ENCODE data around the gene MKRN2. TPM values are rescaled to one million over a fixed set of nuclear protein-coding genes. Genes with fewer than 3 reads are reported as not detected.

The MKRN2 gene
- total RNA-seq, 2 experiments from 2014 or later = 21.5 to 24.9 TPM

GRCh38 chr3:12557473-12558100 lies 700 bp downstream of the MKRN2 start:
- Mint-ChIP-seq H3K27me3 (peaks cover 22% of the 10 kb centered on the region), H3K9me3 (ENCODE audit: low read depth) (no peaks in the 10 kb centered on the region), H3K4me3 (peak overlapping the region; percentile 87), H3K27ac (peak overlapping the region; percentile 92), H3K4me1 (peaks cover 58% of the 10 kb centered on the region), H3K36me3 (ENCODE audit: low read depth) (no peaks in the 10 kb centered on the region)
- ATAC-seq (no peak), DNase-seq (no peak)
- intact Hi-C loops (cut with DNase I, micrococcal nuclease) = loop anchor here (1.0 to 10.0 kb wide), 14 partner anchors 73 to 1620 kb away; partner anchors contain the start of genes RAF1 (in 2 of the 2), TSEN2 (in 2 of the 2), LSM3 (in 1 of the 2) and RPL32 (in 1 of the 2)
- ChIA-PET CTCF (interaction anchor here (1.7 kb wide), 1 partner anchor 105 kb away, joined by 7 read pairs; no protein-coding TSS in a partner anchor), POLR2A (interaction anchor here (0.6 to 1.0 kb wide), 4 partner anchors 12 to 238 kb away, joined by 3 to 5 read pairs (median 3); partner anchors contain the start of genes RAF1 and TSEN2)

GRCh38 chr3:12558706-12559105 lies 1.8 kb downstream of the MKRN2 start:
- ChIA-PET POLR2A (interaction anchor here (0.8 to 1.1 kb wide), 3 partner anchors 13 to 75 kb away, joined by 3 to 5 read pairs (median 3); partner anchors contain the start of gene TSEN2), CTCF (interaction anchor here (1.7 kb wide), 1 partner anchor 104 kb away, joined by 7 read pairs; no protein-coding TSS in a partner anchor)
- Mint-ChIP-seq H3K27ac (no peak overlapping the region), H3K4me3 (peak overlapping the region; percentile 87), H3K9me3 (ENCODE audit: low read depth) (no peaks in the 10 kb centered on the region), H3K27me3 (peaks cover 16% of the 10 kb centered on the region), H3K36me3 (ENCODE audit: low read depth) (no peaks in the 10 kb centered on the region), H3K4me1 (peaks cover 60% of the 10 kb centered on the region)
- DNase-seq = no peak
- intact Hi-C loops (cut with DNase I, micrococcal nuclease) = loop anchor here in 1 of 2 experiments (5.0 to 10.0 kb wide), 7 partner anchors 361 to 1619 kb away; partner anchors contain the start of genes LSM3, TAMM41, VGLL4 and XPC
- ATAC-seq = no peak

GRCh38 chr3:12559520-12559919 lies 2.6 kb downstream of the MKRN2 start:
- Mint-ChIP-seq H3K27ac (peak overlapping the region; percentile 56), H3K36me3 (ENCODE audit: low read depth) (peaks cover 3% of the 10 kb centered on the region), H3K4me1 (peaks cover 62% of the 10 kb centered on the region), H3K4me3 (no peak overlapping the region), H3K9me3 (ENCODE audit: low read depth) (no peaks in the 10 kb centered on the region), H3K27me3 (peaks cover 10% of the 10 kb centered on the region)
- no peak for ATAC-seq
- POLR2A ChIA-PET = interaction anchor here (0.7 to 1.1 kb wide), 2 partner anchors 48 to 860 kb away, joined by 3 read pairs; no protein-coding TSS in a partner anchor
- intact Hi-C loops (cut with DNase I, micrococcal nuclease) = loop anchor here in 1 of 2 experiments (5.0 to 10.0 kb wide), 7 partner anchors 362 to 1618 kb away; partner anchors contain the start of genes LSM3, TAMM41, VGLL4 and XPC
- CTCF ChIA-PET = no interaction called here
- DNase-seq = no peak

DNA sequence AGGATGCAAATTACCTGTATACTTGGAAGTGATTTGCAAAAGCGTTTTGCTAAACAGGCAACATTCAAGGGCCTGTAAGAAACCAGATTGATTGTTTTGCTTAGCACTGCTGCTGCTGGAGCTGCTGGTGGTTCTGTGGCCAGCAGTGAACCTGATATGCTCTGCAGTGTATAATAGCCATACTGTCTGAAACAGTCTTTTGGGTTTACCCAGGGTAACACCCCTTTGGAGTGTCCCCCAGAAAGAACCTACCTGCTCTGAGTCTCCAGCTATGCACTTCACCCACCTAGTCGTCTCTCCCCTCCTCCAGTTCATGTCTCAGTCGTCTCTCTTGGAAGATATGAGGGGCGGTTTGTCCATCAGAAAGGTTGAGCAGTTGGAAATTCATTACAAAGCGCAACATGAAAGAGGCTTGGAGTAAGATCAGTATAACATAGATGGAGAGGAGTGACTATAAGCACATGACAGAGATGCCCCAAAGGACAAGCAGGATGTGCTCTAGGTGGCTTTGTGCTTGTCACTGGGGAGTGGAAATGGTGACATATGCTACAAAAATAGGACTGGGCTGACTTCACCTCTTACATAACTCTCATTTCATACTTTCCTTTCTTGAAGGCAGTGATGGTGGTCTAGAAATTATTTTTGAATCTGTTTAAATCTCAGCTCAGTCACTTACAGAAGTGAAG lies 3.8 kb downstream of the MKRN2 start:
- Mint-ChIP-seq H3K4me1 (peaks cover 65% of the 10 kb centered on the region), H3K27me3 (peaks cover 3% of the 10 kb centered on the region), H3K4me3 (peak overlapping the region; percentile 21), H3K9me3 (ENCODE audit: low read depth) (peaks cover 2% of the 10 kb centered on the region), H3K27ac (peak overlapping the region; percentile 71), H3K36me3 (ENCODE audit: low read depth) (peaks cover 11% of the 10 kb centered on the region)
- intact Hi-C loops (cut with DNase I, micrococcal nuclease) = loop anchor here (2.0 to 5.0 kb wide), 2 partner anchors 46 to 47 kb away; no protein-coding TSS in a partner anchor
- ChIA-PET CTCF (interaction anchor here (0.7 to 1.5 kb wide), 2 partner anchors 16 to 160 kb away, joined by 3 to 6 read pairs; no protein-coding TSS in a partner anchor), POLR2A (interaction anchor here (1.0 kb wide), 1 partner anchor 46 kb away, joined by 3 read pairs; no protein-coding TSS in a partner anchor)
- DNase-seq = peak; percentile 50
- peak; percentile 74 for ATAC-seq

DNA sequence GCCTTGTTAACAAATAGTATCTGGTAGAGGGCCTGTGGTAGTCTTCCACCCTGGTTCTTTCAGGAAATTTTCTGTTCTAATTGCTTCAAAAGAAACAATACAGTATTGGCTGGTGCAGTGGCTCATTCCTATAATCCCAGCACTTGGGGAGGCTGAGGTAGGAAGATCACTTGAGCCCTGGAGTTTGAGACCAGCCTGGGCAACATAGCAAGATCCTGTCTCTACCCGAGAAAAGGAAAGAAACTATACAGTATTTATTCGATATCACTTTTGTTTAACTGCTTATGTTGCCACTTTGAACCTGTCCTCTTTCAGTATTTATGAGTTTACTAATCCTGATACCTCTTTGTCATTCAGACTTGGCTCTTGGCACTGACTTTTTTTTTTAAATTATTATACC lies 4.5 kb downstream of the MKRN2 start:
- POLR2A ChIA-PET = no interaction called here
- H3K9me3 Mint-ChIP-seq (ENCODE audit: low read depth) = peaks cover 6% of the 10 kb centered on the region
- intact Hi-C loops (cut with DNase I, micrococcal nuclease) = loop anchor here (2.0 to 5.0 kb wide), 2 partner anchors 45 to 46 kb away; no protein-coding TSS in a partner anchor
- H3K27ac Mint-ChIP-seq = peak overlapping the region; percentile 51
- no peak overlapping the region for H3K4me3 Mint-ChIP-seq
- peaks cover 15% of the 10 kb centered on the region for H3K36me3 Mint-ChIP-seq (ENCODE audit: low read depth)
- CTCF ChIA-PET = interaction anchor here (0.7 to 1.5 kb wide), 2 partner anchors 16 to 159 kb away, joined by 3 to 6 read pairs; no protein-coding TSS in a partner anchor
- ATAC-seq (no peak), DNase-seq (no peak)
- peaks cover 64% of the 10 kb centered on the region for H3K4me1 Mint-ChIP-seq
- no peaks in the 10 kb centered on the region for H3K27me3 Mint-ChIP-seq

DNA sequence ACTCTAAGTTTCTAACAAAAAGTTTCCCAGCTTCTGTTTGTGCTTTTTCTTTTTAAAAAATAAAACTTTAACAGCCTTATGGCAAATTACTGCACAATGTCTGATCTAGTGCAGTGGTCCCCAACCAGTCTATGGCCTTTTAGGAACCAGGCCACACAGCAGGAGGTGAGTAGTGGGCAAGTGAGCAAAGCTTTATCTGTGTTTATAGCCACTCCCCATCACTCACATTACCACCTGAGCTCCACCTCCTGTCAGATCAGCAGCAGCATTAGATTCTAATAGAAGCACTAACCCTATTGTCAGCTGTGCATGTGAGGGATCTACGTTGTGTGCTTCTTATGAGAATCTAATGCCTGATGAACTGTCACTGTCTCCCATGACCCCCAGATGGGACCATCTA lies 5.6 kb downstream of the MKRN2 start:
- Mint-ChIP-seq H3K27me3 (no peaks in the 10 kb centered on the region), H3K4me3 (no peak overlapping the region), H3K9me3 (ENCODE audit: low read depth) (peaks cover 9% of the 10 kb centered on the region), H3K4me1 (peaks cover 62% of the 10 kb centered on the region), H3K27ac (no peak overlapping the region), H3K36me3 (ENCODE audit: low read depth) (peaks cover 23% of the 10 kb centered on the region)
- ChIA-PET POLR2A (no interaction called here), CTCF (interaction anchor here (1.5 kb wide), 1 partner anchor 15 kb away, joined by 3 read pairs; no protein-coding TSS in a partner anchor)
- intact Hi-C loops (cut with DNase I, micrococcal nuclease) = loop anchor here in 1 of 2 experiments (5.0 kb wide), 1 partner anchor 45 kb away; no protein-coding TSS in a partner anchor
- no peak for ATAC-seq
- no peak for DNase-seq

- POLR2A ChIA-PET = no interaction called here
- peaks cover 9% of the 10 kb centered on the region for H3K9me3 Mint-ChIP-seq (ENCODE audit: low read depth)
- ATAC-seq (no peak), DNase-seq (no peak)
- peaks cover 50% of the 10 kb centered on the region for H3K36me3 Mint-ChIP-seq (ENCODE audit: low read depth)
- no peaks in the 10 kb centered on the region for H3K27me3 Mint-ChIP-seq
- H3K4me3 Mint-ChIP-seq = no peak overlapping the region
- intact Hi-C loops (cut with DNase I, micrococcal nuclease) = no loop called here
- H3K27ac Mint-ChIP-seq = peak overlapping the region; percentile 21
- CTCF ChIA-PET = interaction anchor here (0.6 to 1.0 kb wide), 3 partner anchors 15 to 91 kb away, joined by 3 read pairs; no protein-coding TSS in a partner anchor
- H3K4me1 Mint-ChIP-seq = peaks cover 26% of the 10 kb centered on the region
Measured at GRCh38 chr3:12566976-12567375, 10.1 kb downstream of the MKRN2 start.

DNA sequence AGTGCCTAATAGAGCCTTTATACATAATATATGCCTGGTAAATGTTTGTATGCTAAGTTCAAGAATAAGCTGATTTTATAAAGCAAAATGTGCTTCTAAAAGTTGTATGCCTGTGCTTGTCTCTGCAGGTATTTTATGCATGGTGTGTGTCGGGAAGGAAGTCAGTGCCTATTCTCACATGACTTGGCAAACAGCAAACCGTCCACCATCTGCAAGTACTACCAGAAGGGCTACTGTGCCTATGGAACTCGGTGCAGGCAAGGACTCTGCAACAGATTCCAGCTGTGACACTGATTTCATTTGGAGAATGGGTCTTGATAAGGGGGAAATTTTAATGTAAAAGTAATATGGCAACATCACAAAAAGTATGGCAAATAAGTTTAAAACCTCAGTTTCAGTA lies 11.9 kb downstream of the MKRN2 start:
- Mint-ChIP-seq H3K36me3 (ENCODE audit: low read depth) (peaks cover 63% of the 10 kb centered on the region), H3K27ac (peak overlapping the region; percentile 63), H3K9me3 (ENCODE audit: low read depth) (peaks cover 9% of the 10 kb centered on the region), H3K4me3 (no peak overlapping the region), H3K4me1 (peaks cover 17% of the 10 kb centered on the region), H3K27me3 (no peaks in the 10 kb centered on the region)
- intact Hi-C loops (cut with DNase I, micrococcal nuclease) = no loop called here
- ATAC-seq = no peak
- ChIA-PET CTCF (interaction anchor here (0.9 to 1.4 kb wide), 4 partner anchors 9 to 241 kb away, joined by 3 to 4 read pairs (median 4); no protein-coding TSS in a partner anchor), POLR2A (no interaction called here)
- DNase-seq = no peak

- H3K27me3 Mint-ChIP-seq = no peaks in the 10 kb centered on the region
- CTCF ChIA-PET = no interaction called here
- peaks cover 12% of the 10 kb centered on the region for H3K4me1 Mint-ChIP-seq
- ATAC-seq (no peak), DNase-seq (no peak)
- POLR2A ChIA-PET = no interaction called here
- H3K27ac Mint-ChIP-seq = no peak overlapping the region
- intact Hi-C loops (cut with DNase I, micrococcal nuclease) = no loop called here
- H3K36me3 Mint-ChIP-seq (ENCODE audit: low read depth) = peaks cover 66% of the 10 kb centered on the region
- peaks cover 8% of the 10 kb centered on the region for H3K9me3 Mint-ChIP-seq (ENCODE audit: low read depth)
- no peak overlapping the region for H3K4me3 Mint-ChIP-seq
Measured at GRCh38 chr3:12569836-12570235, 12.9 kb downstream of the MKRN2 start.

DNA sequence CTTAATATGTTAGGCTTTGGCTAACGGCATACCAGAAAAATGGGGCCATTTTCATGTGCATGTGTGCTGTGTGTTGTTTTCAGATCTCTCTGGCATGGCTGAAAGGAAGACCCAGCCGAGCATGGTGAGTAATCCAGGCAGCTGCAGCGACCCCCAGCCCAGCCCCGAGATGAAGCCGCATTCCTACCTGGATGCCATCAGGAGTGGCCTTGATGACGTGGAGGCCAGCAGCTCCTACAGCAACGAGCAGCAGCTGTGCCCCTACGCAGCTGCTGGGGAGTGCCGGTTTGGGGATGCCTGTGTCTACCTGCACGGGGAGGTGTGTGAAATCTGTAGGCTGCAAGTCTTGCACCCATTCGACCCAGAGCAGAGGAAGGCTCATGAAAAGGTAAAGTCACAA lies 15.1 kb downstream of the MKRN2 start:
- H3K9me3 Mint-ChIP-seq (ENCODE audit: low read depth) = peaks cover 3% of the 10 kb centered on the region
- peaks cover 4% of the 10 kb centered on the region for H3K4me1 Mint-ChIP-seq
- ChIA-PET POLR2A (no interaction called here), CTCF (interaction anchor here (0.8 kb wide), 1 partner anchor 15 kb away, joined by 3 read pairs; no protein-coding TSS in a partner anchor)
- H3K36me3 Mint-ChIP-seq (ENCODE audit: low read depth) = peaks cover 73% of the 10 kb centered on the region
- H3K4me3 Mint-ChIP-seq = no peak overlapping the region
- no peaks in the 10 kb centered on the region for H3K27me3 Mint-ChIP-seq
- DNase-seq (no peak), ATAC-seq (no peak)
- H3K27ac Mint-ChIP-seq = no peak overlapping the region
- intact Hi-C loops (cut with DNase I, micrococcal nuclease) = no loop called here

GRCh38 chr3:12574131-12574530 lies 17.2 kb downstream of the MKRN2 start:
- intact Hi-C loops (cut with DNase I, micrococcal nuclease) = no loop called here

More at GRCh38 chr3:12574131-12574530, 17.2 kb downstream of the MKRN2 start:
- Mint-ChIP-seq H3K4me1 (no peaks in the 10 kb centered on the region), H3K27me3 (no peaks in the 10 kb centered on the region), H3K4me3 (no peak overlapping the region), H3K27ac (no peak overlapping the region), H3K9me3 (ENCODE audit: low read depth) (peaks cover 6% of the 10 kb centered on the region), H3K36me3 (ENCODE audit: low read depth) (peaks cover 80% of the 10 kb centered on the region)
- ATAC-seq (no peak), DNase-seq (no peak)
- POLR2A ChIA-PET = no interaction called here
- CTCF ChIA-PET = no interaction called here
